Amygdala (tissue), 56 donors: ENCODE measurements around the gene KRT83.
"Not testable (repeated sequence)": the region's sequence is repeated elsewhere in the genome, so short reads cannot be mapped to it uniquely, and the experiment has no call there.

Experiments
- DNase-seq, 56 donors: peaks; one replicate each; lab custom pipeline; 2025; lab: John Stamatoyannopoulos, UW

KRT83 gene

GRCh38 chr12:52312086-52312485 is 9.1 kb downstream of the KRT83 start:
- no peak for DNase-seq

GRCh38 chr12:52311285-52311648 is 9.9 kb downstream of the KRT83 start:
- no peak for DNase-seq

- no peak for DNase-seq
Observed at GRCh38 chr12:52310622-52311284, 10.4 kb downstream of the KRT83 start.

GRCh38 chr12:52308806-52309425 is 12.3 kb downstream of the KRT83 start:
- DNase-seq = no peak

GRCh38 chr12:52307836-52308805 is 13.1 kb downstream of the KRT83 start:
- peak in 48 of 56 donors; percentile 5 to 86 (median 48) for DNase-seq

GRCh38 chr12:52306731-52307130 is 14.5 kb downstream of the KRT83 start:
- DNase-seq = no peak

GRCh38 chr12:52305921-52306705 is 15.1 kb downstream of the KRT83 start:
- DNase-seq = no peak

- DNase-seq = not testable (repeated sequence)
Observed at GRCh38 chr12:52304941-52305411, 16.2 kb downstream of the KRT83 start.

- not testable (repeated sequence) for DNase-seq
Observed at GRCh38 chr12:52302242-52302914, 18.8 kb downstream of the KRT83 start.

GRCh38 chr12:52301721-52302120 is 19.5 kb downstream of the KRT83 start:
- DNase-seq = not testable (repeated sequence)

GRCh38 chr12:52300796-52301691 is 20.2 kb downstream of the KRT83 start:
- DNase-seq = no peak

- DNase-seq = no peak
Observed at GRCh38 chr12:52298677-52299190, 22.5 kb downstream of the KRT83 start.

GRCh38 chr12:52296572-52297215 is 24.5 kb downstream of the KRT83 start:
- DNase-seq = no peak

- no peak for DNase-seq
Observed at GRCh38 chr12:52295663-52296062, 25.5 kb downstream of the KRT83 start.

- DNase-seq = no peak
Observed at GRCh38 chr12:52294803-52295202, 26.4 kb downstream of the KRT83 start.

- no peak for DNase-seq
Observed at GRCh38 chr12:52293926-52294325, 27.3 kb downstream of the KRT83 start.

GRCh38 chr12:52291267-52291935 is 29.8 kb downstream of the KRT83 start, which contains the start of gene KRT81:
KRT81 (minus strand) TSS chr12:52291534; CDS start chr12:52291465, 69 bp downstream.
- DNase-seq = no peak
